Thymus (tissue), 11 donors: Measurements from ENCODE around the gene SCN5A. TPM values are rescaled to one million over a fixed set of nuclear protein-coding genes. Genes with fewer than 3 reads are reported as not detected.

Source experiments
- DNase-seq, 9 donors: peaks; one replicate each; pipeline ENCODE4 v3.0.0-alpha.2; 2013; ENCODE audit warnings: low spot score in 9 of 9, low read depth in 6 of 9, missing footprints in 1 of 9
- H3K27ac ChIP-seq, 2 donors: one replicate each; pipeline ENCODE4 v1.5.1; 2013; ENCODE audit warnings: control low read depth in 1 of 2, low read depth in 1 of 2, low read length in 1 of 2, mild to moderate bottlenecking in 1 of 2, moderate library complexity in 1 of 2
- H3K27me3 ChIP-seq, 2 donors: one replicate each; pipeline ENCODE4 v1.5.1; 2013; ENCODE audit warnings: low read length in 1 of 2; ENCODE audit not compliant: control insufficient read depth in 2 of 2, insufficient read depth in 1 of 2
- H3K36me3 ChIP-seq, 2 donors: one replicate each; pipeline ENCODE4 v1.5.1; 2013; ENCODE audit warnings: low read length in 1 of 2, mild to moderate bottlenecking in 1 of 2, moderate library complexity in 1 of 2; ENCODE audit not compliant: control insufficient read depth in 2 of 2, insufficient read depth in 2 of 2
- H3K4me1 ChIP-seq, 2 donors: one replicate each; pipeline ENCODE4 v1.5.1; 2013; ENCODE audit warnings: low read length in 2 of 2; ENCODE audit not compliant: control insufficient read depth in 2 of 2, insufficient read depth in 2 of 2
- H3K4me3 ChIP-seq, 2 donors: one replicate each; pipeline ENCODE4 v1.5.1; 2013; ENCODE audit warnings: low read length in 2 of 2, control low read depth in 1 of 2, mild to moderate bottlenecking in 1 of 2
- H3K9me3 ChIP-seq, 2 donors: one replicate each; pipeline ENCODE4 v1.5.1; 2013; ENCODE audit warnings: low read length in 1 of 2, mild to moderate bottlenecking in 1 of 2; ENCODE audit not compliant: control insufficient read depth in 2 of 2, insufficient read depth in 1 of 2
- WGBS: extraction: QIAGEN DNeasy Blood & Tissue Kit; methylation state at CpG from one replicate; pipeline ENCODE4 v1.1.7; 2013; 5-methylcytosine and 5-hydroxymethylcytosine counted together
- polyA plus RNA-seq: library from polyadenylated mRNA; stranded (reverse); fragments of 200-250 nt; gene quantifications from one replicate; pipeline ENCODE4 v1.2.3, GENCODE V29; 2013
- total RNA-seq: library from RNA; stranded (reverse); fragments of 120-200 nt; gene quantifications from one replicate; pipeline ENCODE4 v1.2.4, GENCODE V29; 2013
- donor health status: healthy.

Gene SCN5A
- total and polyA plus RNA-seq, 2 donors: 0.05 to 0.09 TPM

GRCh38 chr3:38620236-38620635 is 29.3 kb downstream of the SCN5A start:
- WGBS: 90% methylated on average over 5 of the region's 5 CpGs
- no peaks in the 10 kb centered on the region for H3K36me3 ChIP-seq
- H3K4me1 ChIP-seq: no peaks in the 10 kb centered on the region
- H3K27me3 ChIP-seq: no peaks in the 10 kb centered on the region
- no peak for DNase-seq
- H3K9me3 ChIP-seq: no peaks in the 10 kb centered on the region
- no peak overlapping the region for H3K27ac ChIP-seq
- no peak overlapping the region for H3K4me3 ChIP-seq

- Histone ChIP-seq H3K9me3 (no peaks in the 10 kb centered on the region), H3K27ac (no peak overlapping the region), H3K36me3 (no peaks in the 10 kb centered on the region), H3K4me3 (no peak overlapping the region), H3K4me1 (no peaks in the 10 kb centered on the region), H3K27me3 (no peaks in the 10 kb centered on the region)
- no peak for DNase-seq
- WGBS: 98% methylated on average over 5 of the region's 5 CpGs
These were observed 31.1 kb downstream of the SCN5A start for GRCh38 chr3:38618343-38618742.

- Histone ChIP-seq H3K9me3 (no peaks in the 10 kb centered on the region), H3K27me3 (no peaks in the 10 kb centered on the region), H3K4me1 (no peaks in the 10 kb centered on the region), H3K4me3 (no peak overlapping the region), H3K27ac (no peak overlapping the region), H3K36me3 (no peaks in the 10 kb centered on the region)
- no peak for DNase-seq
- WGBS: 81% methylated on average over 5 of the region's 5 CpGs
These were observed 31.9 kb downstream of the SCN5A start for GRCh38 chr3:38617586-38617985.

- no peak for DNase-seq
- H3K4me1 ChIP-seq: no peaks in the 10 kb centered on the region
- no peak overlapping the region for H3K4me3 ChIP-seq
- H3K9me3 ChIP-seq: no peaks in the 10 kb centered on the region
- H3K27me3 ChIP-seq: no peaks in the 10 kb centered on the region
- 93% methylated on average over 5 of the region's 5 CpGs for WGBS
- H3K36me3 ChIP-seq: no peaks in the 10 kb centered on the region
- no peak overlapping the region for H3K27ac ChIP-seq
These were observed 32.4 kb downstream of the SCN5A start for GRCh38 chr3:38617137-38617536.

GRCh38 chr3:38616658-38617057 is 32.8 kb downstream of the SCN5A start:
- no peak for DNase-seq
- no peak overlapping the region for H3K4me3 ChIP-seq
- no peaks in the 10 kb centered on the region for H3K9me3 ChIP-seq
- WGBS: 10% methylated on average over 2 of the region's 2 CpGs
- no peaks in the 10 kb centered on the region for H3K27me3 ChIP-seq
- no peaks in the 10 kb centered on the region for H3K36me3 ChIP-seq
- no peak overlapping the region for H3K27ac ChIP-seq
- no peaks in the 10 kb centered on the region for H3K4me1 ChIP-seq

- Histone ChIP-seq H3K9me3 (no peaks in the 10 kb centered on the region), H3K36me3 (no peaks in the 10 kb centered on the region), H3K27ac (no peak overlapping the region), H3K4me3 (no peak overlapping the region), H3K4me1 (no peaks in the 10 kb centered on the region), H3K27me3 (no peaks in the 10 kb centered on the region)
- DNase-seq: no peak
- 54% methylated on average over 1 of the region's 1 CpG for WGBS
These were observed 33.4 kb downstream of the SCN5A start for GRCh38 chr3:38616111-38616510.

GRCh38 chr3:38614651-38615352 is 34.7 kb downstream of the SCN5A start:
- 94% methylated on average over 9 of the region's 9 CpGs for WGBS
- H3K4me1 ChIP-seq: no peaks in the 10 kb centered on the region

GRCh38 chr3:38614091-38614490 is 35.4 kb downstream of the SCN5A start:
- no peak overlapping the region for H3K4me3 ChIP-seq
- WGBS: 91% methylated on average over 7 of the region's 7 CpGs
- H3K9me3 ChIP-seq: no peaks in the 10 kb centered on the region
- no peaks in the 10 kb centered on the region for H3K36me3 ChIP-seq
- no peaks in the 10 kb centered on the region for H3K4me1 ChIP-seq
- H3K27me3 ChIP-seq: no peaks in the 10 kb centered on the region
- DNase-seq: no peak
- no peak overlapping the region for H3K27ac ChIP-seq

More at GRCh38 chr3:38614651-38615352, 34.7 kb downstream of the SCN5A start:
- Histone ChIP-seq H3K36me3 (no peaks in the 10 kb centered on the region), H3K27ac (no peak overlapping the region), H3K9me3 (no peaks in the 10 kb centered on the region), H3K4me3 (no peak overlapping the region), H3K27me3 (no peaks in the 10 kb centered on the region)
- DNase-seq: no peak

GRCh38 chr3:38613426-38613825 is 36.1 kb downstream of the SCN5A start:
- Histone ChIP-seq H3K4me1 (no peaks in the 10 kb centered on the region), H3K4me3 (no peak overlapping the region), H3K27ac (no peak overlapping the region), H3K9me3 (no peaks in the 10 kb centered on the region), H3K36me3 (no peaks in the 10 kb centered on the region), H3K27me3 (no peaks in the 10 kb centered on the region)
- WGBS: 95% methylated on average over 5 of the region's 5 CpGs
- no peak for DNase-seq
